DND-41 (cell line): Measurements from ENCODE around the gene CNTNAP5.

ENCODE experiments used
- ATAC-seq: fragments of 200-7000 bp; cut with Tn5 transposase; 3 replicates; pipeline ENCODE4 v1.9.1; 2021; ENCODE audit warnings: low read depth; ENCODE audit not compliant: insufficient read depth
- DNase-seq: peaks from one replicate; pipeline ENCODE4 v3.0.0-alpha.2; 2020
- H2AFZ ChIP-seq: 2 replicates; pipeline ENCODE4 v1.6.0; 2012; ENCODE audit warnings: low read depth, low read length
- H3K27ac ChIP-seq: 2 replicates; pipeline ENCODE4 v1.5.1; 2012; ENCODE audit warnings: low read length, inconsistent platforms
- H3K27me3 ChIP-seq: fragments of 200-600 bp; sonication (generic); 2 replicates; pipeline ENCODE4 v1.6.0; 2012; ENCODE audit warnings: low read length, mild to moderate bottlenecking, inconsistent platforms; ENCODE audit not compliant: insufficient read depth, poor library complexity
- H3K36me3 ChIP-seq: 2 replicates; pipeline ENCODE4 v1.5.1; 2012; ENCODE audit warnings: low read length, inconsistent platforms; ENCODE audit not compliant: insufficient read depth
- H3K4me1 ChIP-seq: 2 replicates; pipeline ENCODE4 v1.5.1; 2012; ENCODE audit warnings: mild to moderate bottlenecking, low read length; ENCODE audit not compliant: insufficient read depth
- H3K4me2 ChIP-seq: 2 replicates; pipeline ENCODE4 v1.6.0; 2012; ENCODE audit warnings: mild to moderate bottlenecking, moderate library complexity, low read length, inconsistent platforms; ENCODE audit not compliant: insufficient read depth
- H3K4me3 ChIP-seq, 2 experiments: fragments of 200-600 bp in 1 of 2; shearing (Covaris generic) in 1 of 2; 2 replicates each; pipeline ENCODE4 v1.5.1; 2012 to 2016; ENCODE audit warnings: inconsistent platforms in 2 of 2, low read length in 2 of 2, mild to moderate bottlenecking in 2 of 2, low read depth in 1 of 2, moderate library complexity in 1 of 2
- H3K79me2 ChIP-seq: 2 replicates; pipeline ENCODE4 v1.6.0; 2012; ENCODE audit warnings: low read length, inconsistent platforms; ENCODE audit not compliant: insufficient read depth
- H3K9ac ChIP-seq: 2 replicates; pipeline ENCODE4 v1.6.0; 2012; ENCODE audit warnings: low read depth, mild to moderate bottlenecking, inconsistent platforms, low read length, moderate library complexity
- H3K9me3 ChIP-seq: 2 replicates; pipeline ENCODE4 v1.5.1; 2012; ENCODE audit warnings: low read length, moderate library complexity, mild to moderate bottlenecking, inconsistent platforms; ENCODE audit not compliant: insufficient read depth, severe bottlenecking
- H4K20me1 ChIP-seq: 2 replicates; pipeline ENCODE4 v1.6.0; 2012; ENCODE audit warnings: low read length; ENCODE audit not compliant: insufficient read depth
- CTCF ChIP-seq: IDR thresholded peaks from 2 replicates; pipeline ENCODE4 v1.5.1; 2012; ENCODE audit warnings: borderline replicate concordance, low read length, moderate library complexity, mild to moderate bottlenecking; ENCODE audit not compliant: poor library complexity, severe bottlenecking; ENCODE audit errors: extremely low read depth
- EZH2 ChIP-seq: IDR thresholded peaks from 3 replicates; pipeline ENCODE4 v1.6.1; 2012; ENCODE audit warnings: borderline replicate concordance, low read depth, mild to moderate bottlenecking, moderate library complexity, low read length, inconsistent platforms; ENCODE audit not compliant: severe bottlenecking

The CNTNAP5 gene

GRCh38 chr2:124571836-124572235 lies 546.7 kb downstream of the CNTNAP5 start:
- ATAC-seq (no peak), DNase-seq (no peak)
- Histone ChIP-seq H3K27ac (no peak overlapping the region), H4K20me1 (no peaks in the 10 kb centered on the region), H3K9ac (no peak overlapping the region), H3K36me3 (no peaks in the 10 kb centered on the region), H3K79me2 (no peaks in the 10 kb centered on the region), H3K27me3 (no peaks in the 10 kb centered on the region), H3K4me2 (no peak overlapping the region), H3K9me3 (no peaks in the 10 kb centered on the region), H3K4me1 (no peaks in the 10 kb centered on the region), H2AFZ (no peak overlapping the region), H3K4me3 (no peak overlapping the region)
- TF ChIP-seq CTCF = no peak
- TF ChIP-seq EZH2 = no peak

- no peak for ATAC-seq
Observed at GRCh38 chr2:124572934-124573634, 548.0 kb downstream of the CNTNAP5 start.

GRCh38 chr2:124575497-124575896 lies 550.4 kb downstream of the CNTNAP5 start:
- Histone ChIP-seq H3K9me3 (no peaks in the 10 kb centered on the region), H3K4me3 (no peak overlapping the region), H3K27ac (no peak overlapping the region), H3K9ac (no peak overlapping the region), H3K4me2 (no peak overlapping the region), H3K27me3 (no peaks in the 10 kb centered on the region), H2AFZ (no peak overlapping the region), H3K79me2 (no peaks in the 10 kb centered on the region), H3K36me3 (no peaks in the 10 kb centered on the region), H4K20me1 (no peaks in the 10 kb centered on the region), H3K4me1 (no peaks in the 10 kb centered on the region)
- TF ChIP-seq EZH2 (no peak), CTCF (no peak)
- DNase-seq (no peak), ATAC-seq (no peak)

More at GRCh38 chr2:124572934-124573634, 548.0 kb downstream of the CNTNAP5 start:
- no peaks in the 10 kb centered on the region for H3K79me2 ChIP-seq
- H3K27ac ChIP-seq = no peak overlapping the region
- no peaks in the 10 kb centered on the region for H3K4me1 ChIP-seq
- no peak overlapping the region for H2AFZ ChIP-seq
- TF ChIP-seq EZH2 (no peak), CTCF (no peak)
- H3K4me2 ChIP-seq = no peak overlapping the region
- no peak overlapping the region for H3K9ac ChIP-seq
- no peaks in the 10 kb centered on the region for H3K9me3 ChIP-seq
- no peak for DNase-seq
- H3K27me3 ChIP-seq = no peaks in the 10 kb centered on the region
- H3K4me3 ChIP-seq = no peak overlapping the region
- H3K36me3 ChIP-seq = no peaks in the 10 kb centered on the region
- no peaks in the 10 kb centered on the region for H4K20me1 ChIP-seq

- Histone ChIP-seq H3K79me2 (no peaks in the 10 kb centered on the region), H3K4me3 (no peak overlapping the region), H3K4me1 (no peaks in the 10 kb centered on the region), H3K9me3 (no peaks in the 10 kb centered on the region), H3K9ac (no peak overlapping the region), H3K27ac (no peak overlapping the region), H4K20me1 (no peaks in the 10 kb centered on the region), H3K4me2 (no peak overlapping the region), H3K36me3 (no peaks in the 10 kb centered on the region), H2AFZ (no peak overlapping the region), H3K27me3 (no peaks in the 10 kb centered on the region)
- no peak for DNase-seq
- no peak for TF ChIP-seq CTCF
- no peak for TF ChIP-seq EZH2
- ATAC-seq = no peak
Observed at GRCh38 chr2:124580263-124580662, 555.2 kb downstream of the CNTNAP5 start.
